Progenitor cell of endocrine pancreas (in vitro differentiated cells): ENCODE results near the gene ACSS3. TPM values are rescaled to one million over a fixed set of nuclear protein-coding genes. Genes with fewer than 3 reads are reported as not detected.

Source experiments
- DNase-seq: peaks from one replicate; pipeline ENCODE4 v3.0.0; 2021; ENCODE audit warnings: low spot score; ENCODE audit not compliant: unreplicated experiment
- H3K27ac Mint-ChIP-seq: 2 replicates; pipeline ENCODE4 v1.8.0; 2021; ENCODE audit warnings: mild to moderate bottlenecking, moderate library complexity, mixed read lengths
- H3K27me3 Mint-ChIP-seq: 2 replicates; pipeline ENCODE4 v1.8.0; 2021; ENCODE audit warnings: mixed read lengths
- H3K36me3 Mint-ChIP-seq: 2 replicates; pipeline ENCODE4 v1.8.0; 2022; ENCODE audit warnings: mixed read lengths; ENCODE audit not compliant: insufficient read depth
- H3K4me1 Mint-ChIP-seq: 2 replicates; pipeline ENCODE4 v1.8.0; 2021; ENCODE audit warnings: low read depth, mixed read lengths
- H3K4me3 Mint-ChIP-seq: 2 replicates; pipeline ENCODE4 v1.8.0; 2021; ENCODE audit warnings: low read depth, mild to moderate bottlenecking, moderate library complexity, mixed read lengths
- H3K9me3 Mint-ChIP-seq: 2 replicates; pipeline ENCODE4 v1.8.0; 2021; ENCODE audit warnings: low read depth, mixed read lengths
- CTCF ChIP-seq: fragments of 200-600 bp; sonication (generic); IDR thresholded peaks from one replicate; pipeline ENCODE4 v1.5.0; 2021; ENCODE audit warnings: antibody characterized with exemption, mild to moderate bottlenecking; ENCODE audit not compliant: unreplicated experiment
- total RNA-seq: library from RNA; stranded (reverse); gene quantifications from 2 replicates; pipeline ENCODE4 v1.2.1, GENCODE V29; 2021

The ACSS3 gene
- total RNA-seq, 1 donor from 2014 or later: 15.9 TPM

DNA sequence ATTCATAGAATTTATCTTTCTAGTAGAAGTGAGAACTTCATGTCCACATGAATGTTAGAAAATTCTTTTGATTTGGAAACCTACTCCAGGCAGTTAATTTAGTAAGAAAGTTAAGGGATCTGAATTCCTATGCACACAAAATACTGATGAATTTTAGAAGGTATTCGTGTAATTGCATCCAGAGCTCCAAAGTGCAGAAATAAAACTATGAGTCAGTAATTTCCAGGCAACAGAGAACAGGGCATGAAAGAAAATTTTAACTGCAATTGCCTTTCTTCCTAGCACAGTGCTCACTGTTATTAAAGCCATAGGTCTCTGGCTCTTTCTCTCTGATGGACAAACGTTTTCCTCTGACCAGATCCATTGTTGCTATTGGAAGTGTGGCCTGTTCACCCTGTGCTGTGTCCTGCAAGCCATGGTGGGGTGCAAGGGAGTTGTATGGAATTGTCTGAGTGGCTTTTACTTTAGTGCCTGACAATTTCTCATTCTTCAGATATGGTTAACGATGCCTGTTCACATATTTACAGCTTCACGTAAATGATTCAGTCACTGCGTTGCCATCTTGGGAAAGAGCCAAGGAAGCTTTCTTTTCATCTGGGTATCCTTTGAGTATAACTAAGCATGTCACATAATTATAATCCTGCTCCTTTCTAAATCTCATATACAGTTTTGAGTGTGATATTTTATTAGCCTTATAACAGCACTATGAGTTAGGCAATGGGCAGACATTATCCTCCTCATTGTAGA is 145.1 kb downstream of the ACSS3 start:
- H3K4me1 Mint-ChIP-seq: no peaks in the 10 kb centered on the region
- no peaks in the 10 kb centered on the region for H3K27me3 Mint-ChIP-seq
- H3K36me3 Mint-ChIP-seq: no peaks in the 10 kb centered on the region
- H3K27ac Mint-ChIP-seq: no peak overlapping the region
- no peak for DNase-seq
- H3K4me3 Mint-ChIP-seq: no peak overlapping the region
- no peak for TF ChIP-seq CTCF
- no peaks in the 10 kb centered on the region for H3K9me3 Mint-ChIP-seq

- Mint-ChIP-seq H3K9me3 (no peaks in the 10 kb centered on the region), H3K36me3 (no peaks in the 10 kb centered on the region), H3K27me3 (no peaks in the 10 kb centered on the region), H3K4me3 (no peak overlapping the region), H3K27ac (no peak overlapping the region), H3K4me1 (no peaks in the 10 kb centered on the region)
- TF ChIP-seq CTCF: no peak
- DNase-seq: no peak
Measured at GRCh38 chr12:81224626-81225025, 146.7 kb downstream of the ACSS3 start.

DNA sequence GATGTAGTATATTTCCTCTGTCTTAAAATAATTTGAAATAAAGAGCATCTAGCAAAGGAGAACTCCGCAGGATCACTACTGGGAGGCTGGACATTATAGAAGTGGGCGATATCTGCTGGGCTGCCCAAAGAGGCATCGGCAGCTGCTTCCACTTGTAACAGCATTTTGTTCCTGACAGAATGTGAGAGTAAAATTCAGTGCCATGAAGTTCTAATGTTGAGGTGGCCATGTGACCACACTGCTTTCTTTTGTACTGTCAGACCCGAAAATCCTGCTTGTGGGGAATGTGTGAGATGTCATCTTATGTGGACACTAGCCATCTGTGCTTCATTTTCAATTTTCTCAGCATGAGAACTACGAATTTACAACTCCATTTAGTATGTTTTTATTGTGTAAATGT is 151.9 kb downstream of the ACSS3 start:
- TF ChIP-seq CTCF: no peak
- Mint-ChIP-seq H3K4me1 (peaks cover 4% of the 10 kb centered on the region), H3K27ac (no peak overlapping the region), H3K27me3 (no peaks in the 10 kb centered on the region), H3K4me3 (no peak overlapping the region), H3K36me3 (no peaks in the 10 kb centered on the region), H3K9me3 (no peaks in the 10 kb centered on the region)
- no peak for DNase-seq

DNA sequence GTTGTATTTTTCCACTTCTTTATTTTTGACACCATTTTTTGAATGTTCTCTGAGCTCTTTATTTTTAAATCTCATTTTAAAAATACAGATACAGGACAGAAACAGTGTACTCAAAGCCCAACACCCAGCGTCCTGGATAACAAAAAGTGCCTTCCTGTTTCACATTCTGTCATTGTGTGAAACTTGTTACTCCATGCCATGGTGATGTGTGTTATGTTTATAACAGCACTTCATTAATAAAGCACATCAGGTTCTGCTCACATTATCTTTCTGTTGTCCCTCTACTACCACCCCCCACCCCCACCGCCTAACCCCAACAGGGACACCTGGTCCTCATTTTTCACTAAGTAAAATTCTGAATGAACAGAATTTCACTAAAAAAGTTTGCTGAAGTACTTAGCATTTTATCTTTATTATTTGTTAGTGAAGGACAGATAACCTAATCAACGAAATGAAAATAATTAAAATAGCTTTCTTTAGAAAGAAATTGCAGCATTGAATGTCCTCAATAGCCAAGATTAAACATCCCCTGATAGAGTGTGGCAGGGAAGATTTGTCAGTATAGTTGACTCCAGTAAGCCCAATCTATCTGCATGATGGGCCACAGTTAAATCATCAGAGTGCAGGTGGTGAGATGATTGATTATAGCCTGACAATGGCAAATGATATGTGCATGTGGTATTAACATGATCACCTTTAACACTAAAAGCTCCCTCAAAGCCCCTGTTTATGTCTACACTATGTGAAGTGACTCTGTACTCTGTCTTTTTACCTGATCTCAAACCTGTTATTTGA is 153.9 kb downstream of the ACSS3 start:
- H3K27me3 Mint-ChIP-seq: no peaks in the 10 kb centered on the region
- peaks cover 4% of the 10 kb centered on the region for H3K4me1 Mint-ChIP-seq
- no peak overlapping the region for H3K4me3 Mint-ChIP-seq
- H3K9me3 Mint-ChIP-seq: no peaks in the 10 kb centered on the region
- no peak overlapping the region for H3K27ac Mint-ChIP-seq
- TF ChIP-seq CTCF: no peak
- no peaks in the 10 kb centered on the region for H3K36me3 Mint-ChIP-seq
- no peak for DNase-seq

DNA sequence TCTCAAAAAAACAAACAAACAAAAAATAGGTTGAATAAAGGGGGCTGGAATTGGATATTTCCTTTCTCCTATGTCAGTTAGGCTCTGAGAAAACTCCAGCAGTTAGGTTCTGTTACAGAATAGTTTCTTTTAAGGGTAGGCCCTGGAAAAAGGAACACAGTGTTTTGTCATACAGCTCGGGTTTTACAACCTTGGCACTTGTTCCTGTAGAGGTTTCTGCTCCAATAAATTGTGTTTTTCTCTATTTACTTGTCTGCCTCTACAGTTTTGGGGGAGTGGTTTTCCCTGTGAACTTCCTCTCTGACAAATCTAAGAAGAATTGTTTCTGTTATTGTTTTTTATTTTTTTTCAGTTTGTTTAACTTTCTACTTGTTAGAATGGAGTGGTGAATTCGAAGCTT is 167.6 kb downstream of the ACSS3 start:
- peaks cover 10% of the 10 kb centered on the region for H3K36me3 Mint-ChIP-seq
- no peaks in the 10 kb centered on the region for H3K27me3 Mint-ChIP-seq
- peaks cover 6% of the 10 kb centered on the region for H3K4me1 Mint-ChIP-seq
- no peak overlapping the region for H3K4me3 Mint-ChIP-seq
- TF ChIP-seq CTCF: no peak
- DNase-seq: no peak
- H3K9me3 Mint-ChIP-seq: peaks cover 7% of the 10 kb centered on the region
- H3K27ac Mint-ChIP-seq: no peak overlapping the region
